Left hindlimb (tissue), 1 donor: ENCODE measurements around the gene HTT-AS.

Experiments
- DNase-seq: peaks from one replicate; pipeline ENCODE4 v3.0.0-alpha.2; 2018

Gene HTT-AS

GRCh38 chr4:3087115-3087797, 12.9 kb upstream of the HTT-AS start:
- DNase-seq: no peak

- DNase-seq: no peak
These were observed 11.8 kb upstream of the HTT-AS start for GRCh38 chr4:3085948-3086670.

DNA sequence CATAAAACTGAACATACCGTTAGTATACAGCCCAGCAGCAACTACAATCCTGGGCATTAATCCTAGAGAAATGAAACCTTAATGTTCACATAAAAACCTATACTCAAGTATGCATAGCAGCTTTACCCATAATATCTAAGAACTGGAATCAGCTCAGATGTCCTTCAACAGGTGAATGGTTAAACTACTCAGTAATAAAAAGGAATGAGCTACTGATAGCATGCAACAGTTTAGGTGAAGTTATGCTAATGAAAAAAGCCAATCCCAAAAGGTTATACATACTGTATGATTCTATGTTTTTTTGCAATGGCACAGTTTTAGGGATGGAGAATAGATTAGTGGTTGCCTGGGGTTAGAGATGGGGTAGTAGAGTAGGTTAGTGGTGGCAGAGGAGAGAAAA, 9.4 kb upstream of the HTT-AS start:
- DNase-seq: no peak

GRCh38 chr4:3082925-3083515, 8.7 kb upstream of the HTT-AS start:
- DNase-seq: no peak

- DNase-seq: no peak
These were observed 5.4 kb upstream of the HTT-AS start for GRCh38 chr4:3079694-3080123.

DNA sequence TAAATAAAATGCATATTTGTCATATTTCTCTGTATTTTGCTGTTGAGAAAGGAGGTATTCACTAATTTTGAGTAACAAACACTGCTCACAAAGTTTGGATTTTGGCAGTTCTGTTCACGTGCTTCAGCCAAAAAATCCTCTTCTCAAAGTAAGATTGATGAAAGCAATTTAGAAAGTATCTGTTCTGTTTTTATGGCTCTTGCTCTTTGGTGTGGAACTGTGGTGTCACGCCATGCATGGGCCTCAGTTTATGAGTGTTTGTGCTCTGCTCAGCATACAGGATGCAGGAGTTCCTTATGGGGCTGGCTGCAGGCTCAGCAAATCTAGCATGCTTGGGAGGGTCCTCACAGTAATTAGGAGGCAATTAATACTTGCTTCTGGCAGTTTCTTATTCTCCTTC, 3.5 kb upstream of the HTT-AS start:
- no peak for DNase-seq

DNA sequence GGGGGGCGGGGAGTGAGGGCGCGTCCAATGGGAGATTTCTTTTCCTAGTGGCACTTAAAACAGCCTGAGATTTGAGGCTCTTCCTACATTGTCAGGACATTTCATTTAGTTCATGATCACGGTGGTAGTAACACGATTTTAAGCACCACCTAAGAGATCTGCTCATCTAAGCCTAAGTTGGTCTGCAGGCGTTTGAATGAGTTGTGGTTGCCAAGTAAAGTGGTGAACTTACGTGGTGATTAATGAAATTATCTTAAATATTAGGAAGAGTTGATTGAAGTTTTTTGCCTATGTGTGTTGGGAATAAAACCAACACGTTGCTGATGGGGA, 1.3 kb upstream of the HTT-AS start:
- no peak for DNase-seq

GRCh38 chr4:3074846-3075651, 711 bp upstream of the HTT-AS start:
- DNase-seq: peak; percentile 80

- DNase-seq: peak; percentile 33
These were observed 920 bp downstream of the HTT-AS start for GRCh38 chr4:3073158-3074077.

DNA sequence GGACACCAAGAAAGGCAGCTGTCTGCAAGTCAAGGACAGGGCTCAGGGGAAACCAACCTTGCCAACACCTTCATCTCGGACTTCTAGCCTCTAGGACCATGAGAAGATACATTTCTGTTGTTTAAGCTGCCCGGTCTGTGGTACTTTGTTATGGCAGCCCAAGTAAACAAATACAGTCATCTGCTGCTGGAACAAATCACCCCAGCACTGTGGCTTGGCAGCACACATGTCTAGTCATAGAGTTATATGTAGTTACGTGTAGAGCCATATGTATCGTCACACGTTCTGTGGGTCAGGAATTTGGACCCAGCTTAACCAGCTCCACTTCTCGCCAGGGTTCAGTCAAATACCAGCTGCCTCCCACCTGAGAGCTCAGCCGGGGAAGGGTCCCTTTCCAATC, 2.5 kb downstream of the HTT-AS start:
- no peak for DNase-seq

GRCh38 chr4:3070709-3071500, 3.4 kb downstream of the HTT-AS start:
- no peak for DNase-seq

- no peak for DNase-seq
These were observed 4.6 kb downstream of the HTT-AS start for GRCh38 chr4:3069661-3070199.

- DNase-seq: no peak
These were observed 6.8 kb downstream of the HTT-AS start for GRCh38 chr4:3067473-3068001.

DNA sequence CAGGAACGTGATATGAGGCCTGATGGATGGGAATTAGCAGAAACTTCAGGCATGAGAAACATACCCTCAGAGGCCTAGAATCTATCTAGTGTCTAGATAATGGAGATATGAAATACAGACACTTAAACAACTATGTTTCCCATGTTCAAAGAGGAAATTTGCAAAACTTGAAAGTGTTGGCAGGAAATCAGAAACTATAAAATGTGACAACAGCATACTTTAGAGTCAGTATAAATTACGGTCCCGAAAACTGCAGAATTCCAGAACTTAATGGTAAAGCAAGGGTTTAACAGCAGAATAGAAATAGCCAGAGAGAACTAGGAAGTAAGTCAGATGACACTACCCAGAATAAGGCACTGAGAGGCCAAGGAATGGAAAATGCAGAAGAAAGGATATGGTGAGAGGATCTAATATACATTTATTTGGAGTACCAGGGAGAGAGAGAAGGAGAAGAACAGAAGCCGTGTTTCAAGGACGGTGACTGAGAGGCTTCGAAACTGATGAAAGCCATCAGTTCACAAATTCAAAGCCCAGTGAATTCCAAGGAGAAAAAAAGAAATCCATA, 7.4 kb downstream of the HTT-AS start:
- DNase-seq: no peak

DNA sequence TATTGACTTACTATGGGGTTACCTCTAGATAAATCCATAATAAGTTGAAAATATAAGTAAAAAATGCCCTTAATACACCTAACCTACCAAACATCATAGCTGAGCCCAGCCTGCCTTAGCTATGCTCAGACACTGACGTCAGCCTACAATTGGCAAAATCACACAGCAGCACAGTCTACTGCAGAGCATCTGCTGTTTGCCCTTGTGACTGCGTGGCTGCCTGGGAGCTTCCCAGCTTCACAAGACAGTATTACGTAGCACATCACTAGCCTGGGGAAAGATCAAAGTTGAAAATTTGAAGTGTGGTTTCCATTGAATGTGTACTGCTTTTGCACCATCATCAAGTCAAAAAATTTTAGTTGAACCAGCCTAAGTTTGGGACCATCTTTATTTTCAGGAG, 8.8 kb downstream of the HTT-AS start:
- DNase-seq: no peak

GRCh38 chr4:3062471-3062870, 11.9 kb downstream of the HTT-AS start:
- no peak for DNase-seq

- no peak for DNase-seq
These were observed 13.4 kb downstream of the HTT-AS start for GRCh38 chr4:3060946-3061345.

- DNase-seq: no peak
These were observed 14.4 kb downstream of the HTT-AS start for GRCh38 chr4:3059943-3060342.

- DNase-seq: no peak
These were observed 20.1 kb downstream of the HTT-AS start for GRCh38 chr4:3054169-3054759.
